Dermis blood vessel endothelial cell (primary cell): ENCODE results near the gene NDUFS8. TPM values are rescaled to one million over a fixed set of nuclear protein-coding genes. Genes with fewer than 3 reads are reported as not detected.
A peak's percentile ranks its signal among the peaks of the same experiment; 100 is the strongest.
"Not testable (repeated sequence)": the region's sequence is repeated elsewhere in the genome, so short reads cannot be mapped to it uniquely, and the experiment has no call there.

Experiments
- DNase-seq: peaks from one replicate; pipeline ENCODE4 v3.0.0; 2010
- total RNA-seq: library from RNA; depleted of rRNA; stranded (reverse); fragments of >200 nt; gene quantifications from 2 replicates; pipeline ENCODE4 v1.2.3, GENCODE V29; 2014

NDUFS8 gene
- 104 and 109 TPM in 2 replicates for total RNA-seq

DNA sequence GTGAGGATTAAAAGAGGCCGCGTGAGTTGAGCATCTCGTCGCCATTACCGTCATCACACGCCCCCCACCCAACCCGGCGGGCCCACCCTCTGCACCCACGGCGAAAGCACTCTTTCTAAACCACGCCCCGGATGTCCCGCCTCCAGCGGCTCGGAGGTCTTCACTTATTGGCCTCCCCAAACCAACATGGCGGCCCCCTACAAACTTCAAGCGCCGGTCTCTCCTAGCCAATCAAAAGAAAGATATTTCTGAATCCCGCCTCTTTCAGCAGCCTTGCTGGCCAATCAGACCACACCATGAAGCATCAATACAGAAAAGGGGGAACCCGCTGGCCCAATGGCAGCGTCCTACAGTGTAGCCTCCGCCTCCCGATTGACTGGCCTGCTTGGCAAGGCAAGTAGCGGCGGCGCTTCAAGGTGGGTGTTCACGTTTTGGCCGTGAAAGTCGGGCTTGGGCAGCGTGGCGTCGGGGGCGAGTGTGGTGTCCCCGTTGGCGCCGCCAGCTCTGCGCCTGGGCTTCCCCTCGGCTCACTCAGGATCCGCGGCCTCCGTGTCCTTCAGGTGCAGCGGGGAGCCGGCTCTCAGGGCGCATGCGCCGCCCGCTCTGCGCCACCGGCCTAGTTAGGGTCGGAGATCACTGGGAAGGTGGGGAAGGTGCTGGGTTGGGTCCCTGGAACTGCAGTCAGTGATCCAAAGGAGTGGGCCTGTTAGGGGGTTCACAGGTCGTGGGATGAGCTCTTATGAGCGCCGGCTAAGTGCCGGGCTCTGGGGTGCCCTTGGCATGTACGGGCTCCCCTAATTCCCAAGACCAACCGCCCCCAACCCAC lies at the start of gene NDUFS8:
NDUFS8 (plus strand) TSS at position 364 of the 826 bp plus-strand sequence. CDS start 1,471 bp downstream, outside the sequence.
- DNase-seq = peak; percentile 99

DNA sequence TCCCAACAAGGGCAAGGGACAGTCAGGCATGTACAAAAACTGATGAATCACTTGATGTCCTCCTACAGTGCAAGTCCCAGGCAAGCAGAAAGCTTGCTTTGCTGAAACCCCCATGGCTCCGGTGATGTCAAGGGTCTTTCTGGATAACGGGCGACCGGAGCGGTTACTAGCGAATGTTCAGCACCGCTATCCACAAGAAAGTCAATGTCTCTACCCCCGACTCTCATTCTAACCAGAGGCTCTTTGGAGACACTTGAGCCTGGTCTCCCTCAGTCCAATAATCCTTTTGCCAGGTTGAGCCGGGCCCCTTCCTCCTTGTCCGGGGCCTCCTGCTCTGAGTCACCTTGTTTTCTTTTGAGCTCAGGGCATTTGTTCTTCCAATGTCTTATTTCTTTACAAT lies 49.3 kb upstream of the NDUFS8 start:
- not testable (repeated sequence) for DNase-seq

DNA sequence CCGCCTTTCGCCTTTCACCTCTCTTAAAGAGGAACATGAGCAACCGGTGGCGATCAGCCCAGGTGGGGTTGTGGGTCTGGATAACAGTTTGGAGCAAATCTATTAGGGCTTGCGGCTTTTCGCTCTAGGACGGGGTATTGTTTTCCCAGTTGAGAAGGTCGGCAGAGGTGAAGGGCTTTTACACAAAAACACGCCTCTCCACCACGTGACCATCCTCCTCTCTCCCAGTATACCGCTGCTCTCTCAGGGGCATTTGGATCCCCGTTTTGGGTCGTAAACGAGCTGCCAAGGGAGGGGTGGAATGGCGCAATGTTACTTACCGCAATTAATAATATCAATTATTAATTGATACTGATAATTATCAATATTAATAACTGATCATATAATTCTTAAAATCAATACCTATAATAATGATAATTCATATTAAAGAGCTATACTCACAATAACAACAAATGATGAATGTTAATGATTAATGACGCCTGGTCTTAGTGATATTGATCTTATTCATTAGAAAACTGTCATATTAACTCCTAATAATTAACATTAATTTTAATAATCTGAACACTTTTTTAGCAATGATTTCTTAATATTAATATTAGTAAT lies 48.1 kb upstream of the NDUFS8 start:
- not testable (repeated sequence) for DNase-seq

DNA sequence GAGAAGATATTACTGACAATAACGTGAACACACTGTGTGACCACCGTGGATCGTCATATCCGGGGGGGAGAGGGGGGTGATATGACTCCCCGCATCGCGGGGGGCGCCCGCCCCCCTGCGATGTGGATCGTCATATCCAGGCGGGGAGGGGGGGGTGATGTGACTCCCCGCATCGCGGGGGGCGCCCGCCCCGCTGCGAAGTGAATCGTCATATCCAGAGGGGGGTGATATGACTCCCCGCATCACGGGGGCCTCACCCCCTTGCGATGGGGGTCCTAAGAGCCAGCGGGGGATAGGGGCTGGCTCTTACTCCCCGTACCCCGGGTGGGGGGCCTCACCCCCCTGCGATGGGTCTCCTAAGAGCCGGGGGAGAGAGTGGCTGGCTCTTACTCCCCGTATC lies 46.5 kb upstream of the NDUFS8 start:
- DNase-seq = no peak

DNA sequence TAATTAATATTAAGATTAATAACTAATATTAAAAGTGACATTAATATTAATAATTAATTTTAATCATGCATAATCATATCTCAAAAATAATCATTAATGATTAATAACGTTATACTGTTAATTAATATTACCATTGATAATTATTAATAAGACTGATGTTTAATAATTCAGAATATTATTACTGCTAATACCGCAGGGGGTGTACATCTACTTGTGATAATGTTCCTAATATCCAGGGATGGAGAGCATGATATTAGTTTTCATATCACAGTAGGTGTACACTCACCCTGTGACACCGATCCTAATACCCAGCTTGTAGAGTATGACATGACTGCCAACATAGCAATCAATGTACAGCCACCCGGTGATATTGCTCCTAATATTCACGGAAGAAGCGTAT lies 45.2 kb upstream of the NDUFS8 start:
- not testable (repeated sequence) for DNase-seq

DNA sequence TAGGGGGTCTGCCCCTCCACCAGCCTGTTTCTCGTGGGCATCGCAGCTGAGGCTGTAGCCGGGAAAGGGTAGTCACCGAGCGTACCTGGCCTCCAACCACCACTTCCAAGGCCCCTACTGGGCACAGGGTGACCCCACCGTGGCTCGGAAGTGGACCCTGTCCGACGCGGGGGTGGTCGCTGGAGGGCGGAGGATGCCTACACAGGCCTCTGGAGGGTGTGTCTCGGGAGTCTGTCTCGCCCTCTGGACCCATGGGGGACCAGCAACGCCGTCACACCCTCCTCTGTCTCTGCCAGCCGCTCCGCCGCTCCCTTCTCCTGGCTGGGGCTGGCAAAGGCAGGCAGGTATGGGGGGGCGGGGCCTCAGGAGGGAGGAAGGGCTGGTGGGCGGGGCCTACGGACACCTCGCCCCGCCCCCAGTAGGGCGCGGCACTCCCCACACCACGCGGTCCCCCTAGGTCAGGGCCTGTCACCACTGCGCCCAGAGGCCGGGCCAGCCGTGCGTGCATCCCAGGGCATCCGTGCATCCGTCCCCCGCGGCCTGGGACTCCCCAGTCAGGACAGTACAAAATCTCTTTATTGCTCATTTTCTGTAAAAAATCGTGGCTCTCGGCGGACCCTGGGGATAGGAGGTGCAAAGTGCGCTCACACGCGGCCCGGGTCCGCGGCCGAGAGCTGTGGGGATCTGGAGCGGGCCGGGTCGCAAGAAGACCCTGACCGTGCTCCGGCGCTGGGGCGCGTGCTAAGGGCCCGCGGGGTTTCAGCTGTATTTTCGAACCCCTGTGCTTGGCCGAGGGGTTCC lies 39.7 kb upstream of the NDUFS8 start:
- not testable (repeated sequence) for DNase-seq

DNA sequence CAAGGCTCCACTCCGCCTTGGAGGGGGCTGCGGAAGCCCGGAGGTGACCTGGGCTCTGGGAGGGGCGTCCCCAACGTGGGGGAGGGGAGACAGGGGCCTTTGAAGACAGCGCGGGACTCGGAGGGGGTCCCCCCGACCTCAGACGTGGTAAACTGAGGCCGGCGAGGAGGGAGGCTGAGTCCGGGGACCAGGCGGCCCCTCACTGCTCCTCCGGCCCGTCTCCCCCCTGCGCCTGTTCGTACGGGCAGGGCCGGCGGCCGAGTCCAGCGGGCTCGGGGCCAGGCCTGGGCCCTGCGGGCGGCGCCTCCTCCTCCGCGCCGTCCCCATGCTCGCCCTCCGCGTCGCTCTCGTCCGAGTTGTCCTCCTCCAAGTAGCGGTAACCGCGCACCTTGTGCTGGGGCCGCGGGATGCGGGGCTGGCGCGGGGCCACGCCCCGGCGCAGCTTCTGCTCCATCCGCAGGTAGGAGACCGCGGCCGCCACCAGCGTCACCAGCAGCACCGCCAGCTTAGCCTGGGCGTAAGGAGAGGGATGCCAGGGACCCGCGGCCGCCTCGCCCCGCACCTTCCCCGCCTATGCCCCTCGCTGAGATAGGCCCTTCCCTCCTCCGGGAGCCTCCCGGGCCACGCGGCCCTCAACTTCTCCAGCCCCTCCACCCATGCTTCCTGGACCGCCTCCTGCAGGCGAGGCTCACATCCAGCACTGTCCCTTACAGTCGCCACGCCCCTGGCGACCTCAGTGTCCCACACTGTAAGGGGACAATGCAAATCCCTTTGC lies 38.9 kb upstream of the NDUFS8 start:
- DNase-seq = not testable (repeated sequence)

DNA sequence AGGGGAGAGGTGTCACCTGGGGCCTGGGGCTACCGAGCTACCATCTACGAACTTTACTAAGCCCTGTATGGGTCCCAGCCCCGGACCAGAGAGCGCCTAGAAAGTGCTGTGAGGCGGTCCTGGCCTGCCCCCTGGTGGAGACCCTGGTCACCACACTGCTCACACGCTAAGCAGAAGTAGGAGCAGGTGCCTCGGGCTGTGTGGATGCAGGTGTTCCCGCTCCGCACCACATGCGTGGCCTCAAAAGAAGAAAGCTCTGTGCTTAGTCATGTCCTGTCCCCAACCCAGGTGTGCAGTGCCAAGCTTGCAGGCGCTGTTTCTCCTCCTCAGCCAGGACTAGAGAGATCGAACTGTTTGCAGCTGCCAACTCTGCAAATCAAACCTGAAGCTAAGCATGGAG lies 36.7 kb upstream of the NDUFS8 start:
- DNase-seq = peak; percentile 31

DNA sequence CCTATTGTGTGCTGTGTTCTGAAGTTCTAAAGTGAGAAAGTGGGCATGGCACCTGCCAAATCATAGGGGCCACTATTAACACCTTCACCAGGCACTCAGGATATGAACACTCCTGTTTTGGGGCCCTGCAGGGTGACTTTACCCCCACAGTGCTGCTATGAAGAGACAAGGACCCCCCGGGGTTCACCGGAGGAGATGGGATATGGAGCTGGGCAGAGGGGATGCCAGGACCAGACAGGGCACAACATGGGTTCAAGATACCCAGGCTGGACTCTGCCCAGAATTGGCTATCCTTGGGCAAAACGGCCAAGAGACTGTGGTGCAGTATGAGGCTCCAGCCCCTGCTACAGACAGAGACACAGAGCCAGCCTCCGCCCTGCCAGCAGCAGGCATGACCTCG lies 36.1 kb upstream of the NDUFS8 start:
- DNase-seq = not testable (repeated sequence)

DNA sequence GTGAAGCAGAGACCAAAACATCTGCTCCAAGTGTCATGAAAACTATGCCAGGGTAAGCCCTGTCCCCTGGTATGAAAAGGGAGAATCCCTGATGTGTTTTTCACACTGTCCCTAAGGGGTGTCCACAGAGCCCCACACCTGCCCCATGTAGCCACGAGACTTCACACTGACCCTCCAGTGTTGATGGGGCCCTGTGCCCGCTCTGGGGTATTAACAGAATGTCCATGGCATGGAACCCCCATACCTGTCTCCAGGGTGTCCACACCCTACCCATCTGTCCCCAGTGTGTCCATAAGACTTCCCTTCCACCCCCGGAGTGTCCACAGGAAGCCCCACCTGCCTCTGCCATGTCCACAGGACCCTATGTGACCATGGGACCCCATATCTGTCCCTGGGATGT lies 35.4 kb upstream of the NDUFS8 start:
- not testable (repeated sequence) for DNase-seq

DNA sequence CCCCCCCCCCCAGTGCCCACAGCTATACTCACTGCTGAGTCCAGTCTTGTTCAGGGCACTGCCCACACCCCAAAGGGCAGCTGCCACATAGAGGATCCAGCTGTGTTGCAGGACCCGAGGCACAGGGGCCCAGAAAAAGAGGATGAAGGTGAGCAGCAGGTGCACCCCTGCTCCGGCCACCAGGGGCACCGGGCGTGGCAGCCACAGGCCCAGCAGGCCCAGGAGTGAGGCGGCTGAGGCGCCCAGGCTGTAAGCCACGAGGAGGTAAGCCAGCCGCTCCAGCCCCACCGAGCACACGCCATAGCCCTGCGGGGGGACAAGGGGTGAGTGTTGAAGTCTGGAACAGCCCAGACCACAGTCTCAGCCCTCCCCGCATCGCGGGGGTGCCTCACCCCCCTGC lies 34.9 kb upstream of the NDUFS8 start:
- not testable (repeated sequence) for DNase-seq

DNA sequence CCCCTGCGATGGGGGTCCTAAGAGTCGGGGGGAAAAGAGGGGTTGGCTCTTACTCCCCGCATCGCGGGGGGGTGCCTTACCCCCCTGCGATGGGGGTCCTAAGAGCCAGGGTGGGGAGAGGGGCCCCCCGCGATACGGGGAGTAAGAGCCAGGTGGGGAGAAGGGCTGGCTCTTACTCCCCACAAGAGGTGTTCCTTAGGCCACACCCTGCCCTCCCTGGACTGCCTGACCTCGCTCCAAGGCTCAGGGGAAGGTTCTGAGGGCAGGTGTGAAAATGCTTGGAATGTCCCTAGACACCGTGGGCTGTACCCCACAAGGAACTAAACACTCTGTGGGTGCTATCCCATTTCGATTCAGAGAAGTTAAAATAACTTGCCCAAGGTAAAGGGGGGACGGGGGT lies 34.4 kb upstream of the NDUFS8 start:
- DNase-seq = no peak

DNA sequence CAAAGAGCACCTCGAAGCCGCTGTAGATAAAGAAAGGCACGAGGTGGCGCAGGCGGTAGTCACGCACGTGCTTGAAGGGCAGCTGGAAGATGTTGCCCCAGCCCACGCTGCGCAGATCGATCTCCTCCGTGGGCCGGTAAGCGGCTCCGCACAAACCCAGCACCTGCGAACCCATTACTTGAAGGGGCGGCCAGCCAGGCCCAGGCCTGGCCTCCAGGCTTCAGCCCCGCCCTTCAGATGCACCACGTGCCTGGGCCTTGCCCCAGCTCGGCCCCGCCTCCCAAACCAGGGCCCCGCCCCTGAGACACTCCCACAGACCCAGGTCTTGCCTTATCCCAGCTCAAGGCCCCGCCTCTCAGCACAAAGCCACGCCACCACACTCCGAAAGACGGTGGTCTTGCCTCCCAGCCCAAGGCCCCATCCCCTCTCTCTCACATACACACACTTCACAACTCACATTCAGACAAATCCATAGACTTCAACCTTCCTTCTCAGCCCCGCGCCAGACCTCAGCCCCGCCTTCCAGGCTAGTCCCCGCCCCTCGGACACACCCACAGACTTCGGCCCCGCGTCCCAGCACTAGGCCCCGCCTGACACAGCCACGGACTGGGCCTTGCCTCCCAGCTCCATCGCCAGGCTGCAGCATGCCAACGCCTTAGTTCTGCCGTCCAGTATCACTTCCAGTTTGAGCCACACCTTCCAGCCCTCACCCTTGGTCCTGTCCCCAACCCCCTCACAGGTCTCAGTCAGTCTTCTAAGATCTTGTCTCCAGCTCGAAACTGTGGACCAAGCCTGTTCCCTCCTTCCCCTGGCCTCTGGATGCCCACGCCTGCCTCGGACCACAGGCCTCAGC lies 33.6 kb upstream of the NDUFS8 start:
- DNase-seq = peak; percentile 37

DNA sequence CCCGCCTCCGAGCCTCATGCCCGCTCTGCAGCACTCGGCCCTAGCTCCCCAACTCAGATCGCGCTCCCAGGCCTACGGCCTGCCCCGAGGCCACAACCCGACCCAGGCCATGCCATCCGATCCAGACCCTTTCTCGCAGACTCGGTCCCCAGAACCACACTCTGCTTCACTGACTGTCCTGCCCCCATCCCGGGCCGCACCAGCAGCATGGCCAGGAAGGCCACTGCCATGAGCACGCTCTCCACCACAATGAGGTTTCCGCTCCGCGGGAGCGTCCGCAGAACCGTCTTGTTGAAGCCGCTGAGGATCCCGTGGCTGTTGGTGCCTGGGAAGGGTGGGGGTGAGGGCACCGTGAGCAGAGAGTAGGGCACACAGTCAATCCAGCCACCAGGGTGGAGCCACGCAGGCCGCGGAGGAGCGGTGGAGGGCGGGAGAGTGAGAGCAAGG lies 33.0 kb upstream of the NDUFS8 start:
- DNase-seq = no peak

DNA sequence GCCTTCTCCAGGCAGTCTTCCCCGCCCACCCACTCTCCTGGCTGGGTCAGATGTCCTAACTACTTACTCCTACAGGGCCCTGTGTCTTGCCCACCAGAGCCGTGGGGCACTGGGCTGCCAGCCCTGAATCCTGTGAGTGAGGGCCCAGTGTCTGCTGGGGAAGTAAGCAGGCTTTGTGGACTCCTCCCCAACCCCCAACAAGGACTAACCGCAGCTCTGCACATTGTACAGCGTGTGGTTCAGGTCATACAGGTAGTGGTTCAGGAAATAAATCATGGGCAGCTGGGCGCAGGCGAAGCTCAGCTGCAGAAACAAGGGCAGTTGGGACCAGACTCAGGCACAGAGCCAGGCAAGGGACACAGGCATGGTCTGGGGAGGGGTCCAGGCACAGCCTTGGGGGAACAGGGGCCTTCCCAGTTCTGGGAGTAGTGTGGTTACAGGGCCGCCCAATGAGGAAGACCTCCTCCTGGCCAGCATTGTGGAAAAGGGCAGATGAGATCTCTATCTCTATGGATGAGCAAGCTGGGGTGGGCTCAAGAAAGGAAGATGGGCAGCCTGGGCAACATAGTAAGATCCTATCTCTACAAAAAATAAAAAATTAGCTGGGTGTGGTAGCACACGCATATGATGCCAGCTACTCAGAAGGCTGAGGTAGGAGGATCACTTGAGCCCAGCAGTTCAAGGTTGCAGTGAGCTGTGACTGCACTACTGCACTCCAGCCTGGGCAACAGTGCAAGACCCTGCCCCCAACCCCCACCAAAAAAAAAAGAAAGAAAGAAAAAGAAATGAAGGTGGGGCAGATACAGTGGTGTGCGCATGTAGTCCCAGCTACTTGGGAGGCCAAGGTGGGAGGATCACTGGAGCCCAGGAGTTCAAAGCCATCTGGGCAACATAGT lies 32.1 kb upstream of the NDUFS8 start:
- DNase-seq = no peak

DNA sequence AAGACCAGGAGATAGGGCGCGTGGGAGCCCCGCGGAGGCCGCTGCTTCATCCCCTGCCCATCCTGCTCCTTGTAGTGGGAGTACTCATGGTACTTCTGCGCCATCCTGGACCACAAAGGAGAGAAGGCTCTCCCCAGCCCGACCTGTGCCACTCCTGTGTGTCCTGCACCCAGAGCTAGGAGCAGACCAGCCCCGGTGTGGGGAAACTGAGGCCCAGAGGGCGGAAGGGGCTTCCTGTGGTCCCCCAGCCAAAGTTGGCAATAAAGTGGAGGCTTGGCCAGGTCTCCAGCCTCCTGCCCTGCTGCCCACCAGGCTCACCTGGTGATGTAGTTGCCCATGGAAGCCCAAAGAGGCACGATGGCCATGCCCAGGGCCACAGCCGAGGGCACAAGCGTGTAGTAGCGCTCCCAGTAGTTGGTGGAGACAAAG lies 31.3 kb upstream of the NDUFS8 start:
- no peak for DNase-seq

DNA sequence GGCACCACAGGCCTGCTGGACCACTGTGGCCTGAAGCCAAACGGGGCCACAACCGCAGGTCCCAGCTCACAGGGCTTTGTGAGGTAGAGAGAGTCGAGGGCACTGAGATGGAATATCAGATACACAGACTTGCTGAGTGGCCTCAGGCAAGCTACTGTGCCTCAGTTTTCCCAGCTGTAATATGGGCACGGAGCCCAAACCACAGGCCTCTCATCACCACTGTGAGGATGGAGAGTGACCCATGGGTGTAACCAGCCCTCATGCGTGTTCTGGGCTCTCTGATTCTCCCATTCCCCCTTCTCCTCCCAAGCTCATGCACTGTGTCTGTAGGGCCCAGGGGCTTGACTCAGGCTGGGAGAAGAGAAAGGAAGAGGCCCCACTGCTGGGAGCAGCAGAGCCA lies 30.8 kb upstream of the NDUFS8 start:
- DNase-seq = no peak

DNA sequence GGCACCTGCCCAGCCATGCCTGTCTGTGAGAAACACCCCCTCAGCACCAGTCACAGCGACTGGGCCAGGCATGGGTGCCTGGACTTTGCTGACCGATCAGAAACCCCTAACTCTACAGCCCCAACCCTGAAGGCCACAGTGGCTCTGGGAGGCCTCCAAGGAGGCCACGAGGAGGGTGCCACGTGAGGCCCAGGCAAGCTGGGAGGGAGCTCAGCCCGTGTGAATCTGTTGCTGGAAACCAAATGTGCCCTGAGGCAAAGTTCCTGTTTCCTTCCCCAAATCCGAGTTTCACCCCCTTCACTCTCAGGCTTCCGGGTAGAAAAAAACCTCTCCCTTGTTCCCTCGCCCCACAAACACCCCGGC lies 27.9 kb upstream of the NDUFS8 start:
- DNase-seq = no peak

DNA sequence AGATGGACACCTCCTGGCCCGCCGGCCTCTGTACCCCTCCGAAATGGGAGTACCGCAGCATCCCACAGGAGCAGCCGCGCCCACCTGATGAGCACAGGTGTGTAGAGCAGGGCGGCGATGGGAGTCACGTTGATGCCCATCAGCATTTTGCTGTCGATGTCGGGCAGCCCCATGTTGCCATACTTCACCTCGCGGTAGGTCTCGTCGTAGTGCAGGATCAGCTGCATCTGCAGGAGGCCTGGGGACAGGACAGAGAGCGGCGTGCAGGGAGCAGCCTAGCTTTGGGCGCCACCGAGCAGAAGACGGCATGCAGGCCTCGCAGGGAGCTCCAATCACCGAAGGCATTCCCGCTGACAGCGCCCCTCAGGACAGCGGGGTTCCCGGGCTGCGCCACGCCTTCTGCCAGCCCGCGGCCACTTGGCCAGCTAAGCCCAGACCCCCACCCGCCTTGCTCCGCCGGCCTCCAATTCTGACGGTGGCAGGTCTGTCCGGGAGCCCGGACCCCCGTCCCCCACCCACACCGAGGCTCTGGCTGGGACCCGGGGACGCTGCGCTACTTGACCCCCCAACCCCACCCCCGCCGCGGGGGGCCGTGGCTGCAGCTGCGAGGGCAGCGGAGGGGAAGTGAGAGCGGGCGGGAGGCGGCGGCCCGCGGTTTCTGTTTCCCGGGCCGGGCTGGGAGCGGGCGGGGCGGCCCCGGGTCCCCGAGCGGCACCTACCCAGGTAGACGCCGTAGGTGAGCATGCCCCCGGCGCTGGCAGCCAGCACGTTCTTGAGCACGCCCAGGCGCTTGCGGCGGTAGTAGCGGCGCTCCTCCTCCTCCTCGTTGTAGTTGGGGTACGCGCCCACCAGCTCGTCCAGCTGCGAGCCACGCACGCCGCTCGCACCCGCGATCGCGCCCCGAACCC lies 27.3 kb upstream of the NDUFS8 start:
- DNase-seq = no peak
